ENCODE data around the gene AMOT.

AMOT gene

GRCh38 chrX:112840382-112841113, at the start of gene AMOT:
AMOT (minus strand) TSS chrX:112840831; CDS start chrX:112823126, 17,705 bp downstream.
- peak; percentile 77 for ATAC-seq (ENCODE audit: low read depth)
- Histone ChIP-seq H3K4me1 (ENCODE audit: insufficient read depth, poor library complexity, severe bottlenecking) (no peaks in the 10 kb centered on the region), H3K4me3 (ENCODE audit: severe bottlenecking) (peak within 1 kb of the TSS; percentile 36), H3K27ac (ENCODE audit: poor library complexity, severe bottlenecking) (no peak within 1 kb of the TSS), H3K9me3 (ENCODE audit: severe bottlenecking) (no peaks in the 10 kb centered on the region), H3K36me3 (ENCODE audit: low read depth) (no peaks in the 10 kb centered on the region), H3K27me3 (ENCODE audit: insufficient read depth, poor library complexity, severe bottlenecking) (no peaks in the 10 kb centered on the region)
- no peak for TF ChIP-seq CTCF (IDR thresholded peaks at IDR 0.05; ENCODE audit: poor library complexity, severe bottlenecking)
- DNase-seq (ENCODE audit: low spot score), result no peak

- Histone ChIP-seq H3K4me1 (ENCODE audit: insufficient read depth, poor library complexity, severe bottlenecking) (no peaks in the 10 kb centered on the region), H3K27ac (ENCODE audit: poor library complexity, severe bottlenecking) (no peak overlapping the region), H3K9me3 (ENCODE audit: severe bottlenecking) (no peaks in the 10 kb centered on the region), H3K36me3 (ENCODE audit: low read depth) (no peaks in the 10 kb centered on the region), H3K27me3 (ENCODE audit: insufficient read depth, poor library complexity, severe bottlenecking) (no peaks in the 10 kb centered on the region), H3K4me3 (ENCODE audit: severe bottlenecking) (no peak overlapping the region)
- ATAC-seq (ENCODE audit: low read depth), result no peak
- DNase-seq (ENCODE audit: low spot score), result no peak
- TF ChIP-seq CTCF (IDR thresholded peaks at IDR 0.05; ENCODE audit: poor library complexity, severe bottlenecking), result no peak
These were observed 48.8 kb upstream of the AMOT start for GRCh38 chrX:112889400-112889799.

- DNase-seq (ENCODE audit: low spot score) (no peak), ATAC-seq (ENCODE audit: low read depth) (no peak)
- H3K36me3 ChIP-seq (ENCODE audit: low read depth), result no peaks in the 10 kb centered on the region
- no peaks in the 10 kb centered on the region for H3K27me3 ChIP-seq (ENCODE audit: insufficient read depth, poor library complexity, severe bottlenecking)
- no peak overlapping the region for H3K4me3 ChIP-seq (ENCODE audit: severe bottlenecking)
- TF ChIP-seq CTCF (IDR thresholded peaks at IDR 0.05; ENCODE audit: poor library complexity, severe bottlenecking), result no peak
- H3K27ac ChIP-seq (ENCODE audit: poor library complexity, severe bottlenecking), result no peak overlapping the region
- H3K9me3 ChIP-seq (ENCODE audit: severe bottlenecking), result no peaks in the 10 kb centered on the region
- H3K4me1 ChIP-seq (ENCODE audit: insufficient read depth, poor library complexity, severe bottlenecking), result no peaks in the 10 kb centered on the region
These were observed 48.3 kb upstream of the AMOT start for GRCh38 chrX:112888916-112889315.

GRCh38 chrX:112877771-112878173, 37.1 kb upstream of the AMOT start:
- Histone ChIP-seq H3K4me3 (ENCODE audit: severe bottlenecking) (no peak overlapping the region), H3K9me3 (ENCODE audit: severe bottlenecking) (no peaks in the 10 kb centered on the region), H3K36me3 (ENCODE audit: low read depth) (no peaks in the 10 kb centered on the region), H3K27me3 (ENCODE audit: insufficient read depth, poor library complexity, severe bottlenecking) (no peaks in the 10 kb centered on the region), H3K4me1 (ENCODE audit: insufficient read depth, poor library complexity, severe bottlenecking) (no peaks in the 10 kb centered on the region), H3K27ac (ENCODE audit: poor library complexity, severe bottlenecking) (no peak overlapping the region)
- no peak for DNase-seq (ENCODE audit: low spot score)
- no peak for TF ChIP-seq CTCF (IDR thresholded peaks at IDR 0.05; ENCODE audit: poor library complexity, severe bottlenecking)
- ATAC-seq (ENCODE audit: low read depth), result no peak

GRCh38 chrX:112874614-112875013, 34.0 kb upstream of the AMOT start:
- no peaks in the 10 kb centered on the region for H3K27me3 ChIP-seq (ENCODE audit: insufficient read depth, poor library complexity, severe bottlenecking)
- no peaks in the 10 kb centered on the region for H3K9me3 ChIP-seq (ENCODE audit: severe bottlenecking)
- no peaks in the 10 kb centered on the region for H3K36me3 ChIP-seq (ENCODE audit: low read depth)
- no peak for TF ChIP-seq CTCF (IDR thresholded peaks at IDR 0.05; ENCODE audit: poor library complexity, severe bottlenecking)
- no peak overlapping the region for H3K27ac ChIP-seq (ENCODE audit: poor library complexity, severe bottlenecking)
- H3K4me3 ChIP-seq (ENCODE audit: severe bottlenecking), result no peak overlapping the region
- H3K4me1 ChIP-seq (ENCODE audit: insufficient read depth, poor library complexity, severe bottlenecking), result no peaks in the 10 kb centered on the region
- no peak for ATAC-seq (ENCODE audit: low read depth)
- DNase-seq (ENCODE audit: low spot score), result no peak

Data from RWPE2 (cell line).